Measurements from ENCODE around the gene LAMP1.

LAMP1 gene

GRCh38 chr13:113272701-113273181 is 24.3 kb upstream of the LAMP1 start:
- DNase-seq (ENCODE audit: extremely low read depth, low read depth) = no peak
- TF ChIP-seq, protein P1, sequence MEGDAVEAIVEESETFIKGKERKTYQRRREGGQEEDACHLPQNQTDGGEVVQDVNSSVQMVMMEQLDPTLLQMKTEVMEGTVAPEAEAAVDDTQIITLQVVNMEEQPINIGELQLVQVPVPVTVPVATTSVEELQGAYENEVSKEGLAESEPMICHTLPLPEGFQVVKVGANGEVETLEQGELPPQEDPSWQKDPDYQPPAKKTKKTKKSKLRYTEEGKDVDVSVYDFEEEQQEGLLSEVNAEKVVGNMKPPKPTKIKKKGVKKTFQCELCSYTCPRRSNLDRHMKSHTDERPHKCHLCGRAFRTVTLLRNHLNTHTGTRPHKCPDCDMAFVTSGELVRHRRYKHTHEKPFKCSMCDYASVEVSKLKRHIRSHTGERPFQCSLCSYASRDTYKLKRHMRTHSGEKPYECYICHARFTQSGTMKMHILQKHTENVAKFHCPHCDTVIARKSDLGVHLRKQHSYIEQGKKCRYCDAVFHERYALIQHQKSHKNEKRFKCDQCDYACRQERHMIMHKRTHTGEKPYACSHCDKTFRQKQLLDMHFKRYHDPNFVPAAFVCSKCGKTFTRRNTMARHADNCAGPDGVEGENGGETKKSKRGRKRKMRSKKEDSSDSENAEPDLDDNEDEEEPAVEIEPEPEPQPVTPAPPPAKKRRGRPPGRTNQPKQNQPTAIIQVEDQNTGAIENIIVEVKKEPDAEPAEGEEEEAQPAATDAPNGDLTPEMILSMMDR (IDR thresholded peaks at IDR 0.05; ENCODE audit: low read depth, low read length) = no peak

GRCh38 chr13:113273321-113273720 is 23.7 kb upstream of the LAMP1 start:
- TF ChIP-seq, protein P1 (IDR thresholded peaks at IDR 0.05; ENCODE audit: low read depth, low read length) = no peak
- no peak for DNase-seq (ENCODE audit: extremely low read depth, low read depth)

DNA sequence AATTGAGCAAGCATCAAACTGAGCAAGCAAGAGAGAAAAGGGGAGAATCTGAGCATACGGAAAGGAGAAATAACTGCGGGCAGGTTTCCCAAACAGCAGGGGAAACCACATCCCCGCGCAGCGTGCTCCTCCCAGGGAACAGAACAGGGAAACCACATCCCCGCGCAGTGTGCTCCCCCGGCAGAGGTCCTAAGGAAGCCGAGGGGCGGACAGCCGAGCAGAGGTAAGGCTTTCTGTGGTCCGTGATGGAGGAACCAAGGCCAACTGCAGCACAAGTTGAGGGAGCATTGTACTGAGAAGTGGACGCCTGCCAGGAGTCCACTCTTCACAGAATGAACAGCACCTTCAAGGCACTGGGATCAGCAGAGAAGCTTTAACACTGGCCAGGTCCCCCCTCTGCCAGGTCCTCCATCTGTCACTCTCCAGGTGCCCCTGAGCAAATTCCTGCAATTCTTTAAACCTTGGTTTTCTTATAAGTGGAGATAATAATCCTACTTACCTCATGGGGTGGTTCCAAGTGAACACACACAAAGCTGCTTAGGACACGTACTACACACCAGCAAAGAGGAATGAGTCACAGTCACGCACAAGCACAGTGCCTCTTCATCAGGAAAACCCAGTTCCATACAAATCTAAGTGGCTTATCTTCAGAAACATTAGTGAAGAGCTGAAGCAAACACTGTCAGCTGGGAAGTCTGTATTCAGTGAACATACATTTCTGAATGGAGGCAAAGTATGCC is 23.0 kb upstream of the LAMP1 start:
- DNase-seq (ENCODE audit: extremely low read depth, low read depth) = no peak
- TF ChIP-seq, protein P1 (IDR thresholded peaks at IDR 0.05; ENCODE audit: low read depth, low read length) = no peak

DNA sequence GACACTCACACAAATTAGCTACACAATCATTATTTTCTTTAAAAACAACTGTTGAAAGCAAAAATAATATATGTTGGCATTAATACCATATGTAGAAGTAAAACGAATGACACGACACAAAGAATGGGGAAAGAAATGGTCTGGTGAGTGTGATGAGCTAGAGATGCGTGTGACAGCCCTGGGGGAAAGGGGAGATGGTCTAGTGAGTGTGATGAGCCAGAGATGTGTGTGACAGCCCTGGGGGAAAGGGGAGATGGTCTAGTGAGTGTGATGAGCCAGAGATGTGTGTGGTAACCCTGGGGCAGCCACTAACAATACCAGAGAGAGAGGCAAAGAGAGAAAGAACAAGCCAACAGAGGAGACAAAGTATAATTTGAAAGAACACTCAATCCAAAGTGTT is 22.3 kb upstream of the LAMP1 start:
- no peak for DNase-seq (ENCODE audit: extremely low read depth, low read depth)
- TF ChIP-seq, protein P1 (IDR thresholded peaks at IDR 0.05; ENCODE audit: low read depth, low read length) = no peak

DNA sequence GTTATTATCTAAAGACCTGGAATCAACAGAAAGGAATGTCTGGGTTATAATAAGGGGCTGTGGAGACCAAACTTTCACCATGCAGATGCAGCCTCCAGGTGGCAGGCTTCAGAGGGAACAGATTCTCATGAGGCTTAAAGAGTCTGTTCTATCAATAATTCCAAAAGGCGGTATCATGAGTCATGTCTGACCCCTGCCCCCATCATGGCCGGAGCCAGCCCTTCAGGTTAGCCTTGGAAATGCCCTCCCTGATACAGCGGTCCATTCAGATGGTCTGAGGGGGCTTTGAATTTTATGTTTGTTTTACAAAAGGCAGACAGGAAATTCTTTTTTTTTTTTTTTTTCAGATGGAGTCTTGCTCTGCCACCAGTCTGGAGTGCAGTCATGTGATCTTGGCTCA is 21.7 kb upstream of the LAMP1 start:
- peak; percentile 18 for DNase-seq (ENCODE audit: extremely low read depth, low read depth)
- TF ChIP-seq, protein P1 (IDR thresholded peaks at IDR 0.05; ENCODE audit: low read depth, low read length) = peak; percentile 52

DNA sequence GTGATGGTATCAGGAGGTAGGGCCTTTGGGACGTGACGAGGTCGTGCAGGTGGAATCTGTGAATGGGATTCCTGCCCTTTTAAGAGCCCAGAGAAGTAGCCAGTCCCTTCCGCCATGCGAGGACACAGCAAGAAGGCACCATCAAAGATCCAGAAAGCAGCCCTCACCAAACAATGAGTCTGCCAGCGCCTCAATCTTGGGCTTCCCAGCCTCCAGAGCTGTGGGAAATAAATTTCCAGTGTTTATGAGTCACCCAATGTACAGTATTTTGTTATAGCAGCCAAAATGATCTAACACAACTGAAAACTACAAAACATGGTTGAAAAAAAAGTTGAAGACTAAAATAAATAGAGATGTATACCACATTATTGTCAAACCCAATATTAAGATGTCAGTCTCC is 16.9 kb upstream of the LAMP1 start:
- DNase-seq (ENCODE audit: extremely low read depth, low read depth) = no peak

DNA sequence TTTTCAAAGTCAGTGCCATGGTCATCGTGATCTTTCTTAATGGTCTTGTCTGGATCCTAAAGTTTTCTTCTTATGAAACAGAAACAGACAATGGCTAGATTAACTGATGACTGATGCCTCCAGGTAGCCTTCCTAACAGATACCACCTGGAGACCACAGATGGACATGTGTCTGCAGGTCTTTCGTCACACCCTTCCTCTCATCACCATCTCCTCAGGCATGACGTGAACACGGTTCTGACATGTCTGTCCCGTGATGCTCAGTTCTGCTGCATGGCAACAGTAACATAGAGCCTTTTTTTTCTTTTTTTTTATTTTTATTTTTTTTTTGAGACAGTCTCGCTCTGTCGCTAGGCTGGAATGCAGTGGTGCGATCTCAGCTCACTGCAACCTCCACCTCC is 13.1 kb upstream of the LAMP1 start:
- DNase-seq (ENCODE audit: extremely low read depth, low read depth) = no peak
- TF ChIP-seq, protein P1 (IDR thresholded peaks at IDR 0.05; ENCODE audit: low read depth, low read length) = no peak

More for the DNA sequence above, 16.9 kb upstream of the LAMP1 start:
- TF ChIP-seq, protein P1 (IDR thresholded peaks at IDR 0.05; ENCODE audit: low read depth, low read length) = no peak

All from AG09319 (cell line).